PFSK-1 (cell line): Measurements from ENCODE around the gene MAP3K4.

Experiments used
- POLR2AphosphoS5 ChIP-seq: IDR thresholded peaks from 2 replicates; pipeline ENCODE4 v1.6.1; 2012; ENCODE audit warnings: low read depth, mild to moderate bottlenecking, control low read depth, low read length, moderate library complexity
- TAF1 ChIP-seq: IDR thresholded peaks from 2 replicates; pipeline ENCODE4 v1.6.1; 2012; ENCODE audit warnings: low read length, control low read depth, borderline replicate concordance; ENCODE audit not compliant: insufficient read depth

GRCh38 chr6:160986851-160987250 is 4.7 kb upstream of the MAP3K4 start:
- TF ChIP-seq POLR2AphosphoS5 = no peak
- no peak for TF ChIP-seq TAF1
